ENCODE measurements around the gene DEFB113.

DEFB113 gene

GRCh38 chr6:49934770-49935169 lies 34.7 kb downstream of the DEFB113 start:
- no peak for DNase-seq

GRCh38 chr6:49933526-49933925 lies 35.9 kb downstream of the DEFB113 start:
- no peak for DNase-seq

DNA sequence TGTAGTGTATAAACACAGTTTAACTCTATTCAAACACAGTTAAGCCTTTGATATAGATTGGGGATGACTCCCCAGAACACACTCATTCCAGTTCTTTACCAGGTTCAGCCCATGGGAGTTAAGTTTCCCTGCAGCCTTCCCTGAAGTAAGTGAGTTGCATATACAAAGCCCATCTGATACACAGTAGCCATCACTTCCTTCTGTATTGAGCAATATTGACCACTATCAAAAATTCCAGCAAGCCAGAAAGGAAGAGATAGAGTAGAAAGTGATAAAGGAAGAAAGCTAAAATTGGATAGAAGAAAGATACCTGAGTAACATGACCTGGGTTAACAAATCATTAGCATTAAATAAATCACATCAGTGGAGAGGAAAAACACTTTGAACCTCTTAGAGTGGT lies 40.1 kb downstream of the DEFB113 start:
- DNase-seq, result no peak

GRCh38 chr6:49923826-49924225 lies 45.6 kb downstream of the DEFB113 start:
- DNase-seq, result no peak

DNA sequence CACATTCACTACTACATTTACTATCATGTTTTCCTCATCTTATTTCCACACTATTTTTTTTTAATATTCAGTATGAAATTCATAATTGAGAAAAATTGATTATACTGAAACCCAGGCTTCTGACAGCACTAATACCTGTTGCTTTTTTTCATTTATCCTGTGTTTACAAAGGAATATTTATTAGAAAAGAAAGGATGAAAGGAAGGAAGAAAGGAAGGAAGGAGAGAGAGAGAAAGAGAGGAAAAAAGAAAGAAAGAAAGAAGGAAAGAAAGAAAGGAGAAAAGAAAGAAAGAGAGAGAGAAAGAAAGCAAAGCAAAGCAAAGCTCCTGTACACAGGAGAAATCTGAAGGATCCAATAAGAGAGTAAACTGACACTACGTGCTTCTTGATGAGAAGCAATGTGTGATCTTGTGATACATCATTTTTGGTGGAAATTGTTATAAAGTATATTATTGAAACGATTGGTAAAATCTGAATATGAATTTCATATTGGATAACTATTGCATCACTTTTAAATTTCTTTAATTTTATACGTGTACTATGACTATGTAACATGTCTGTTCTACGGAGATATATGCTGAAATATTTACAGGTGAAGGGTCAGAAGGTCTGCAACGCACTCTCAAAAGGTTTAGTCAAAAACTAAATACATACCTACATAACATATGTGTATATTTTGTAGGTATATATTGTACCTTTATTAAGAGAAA lies 49.3 kb downstream of the DEFB113 start:
- no peak for DNase-seq

- DNase-seq, result no peak
These were observed 50.2 kb downstream of the DEFB113 start for GRCh38 chr6:49919261-49919660.

- no peak for DNase-seq
These were observed 50.6 kb downstream of the DEFB113 start for GRCh38 chr6:49918787-49919186.
